Measurements from ENCODE around the gene KIF3C. TPM values are rescaled to one million over a fixed set of nuclear protein-coding genes. Genes with fewer than 3 reads are reported as not detected.
A peak's percentile ranks its signal among the peaks of the same experiment; 100 is the strongest.

Gene KIF3C
- total RNA-seq, 1 donor from 2014 or later: 6.0 TPM

- Histone ChIP-seq H3K27me3 (ENCODE audit: low read depth) (no peaks in the 10 kb centered on the region), H3K4me1 (peaks cover 27% of the 10 kb centered on the region), H3K9me3 (no peaks in the 10 kb centered on the region), H3K27ac (no peak overlapping the region), H3K4me3 (no peak overlapping the region), H3K36me3 (no peaks in the 10 kb centered on the region)
- intact Hi-C loops (cut with DNase I): no loop called here
- ATAC-seq (no peak), DNase-seq (no peak)
- TF ChIP-seq CTCF (IDR thresholded peaks at IDR 0.05): no peak
Observed at GRCh38 chr2:25996844-25997243, 14.5 kb upstream of the KIF3C start.

GRCh38 chr2:25994509-25994908 is 12.2 kb upstream of the KIF3C start:
- intact Hi-C loops (cut with DNase I): no loop called here
- Histone ChIP-seq H3K27ac (no peak overlapping the region), H3K27me3 (ENCODE audit: low read depth) (no peaks in the 10 kb centered on the region), H3K4me3 (no peak overlapping the region), H3K36me3 (no peaks in the 10 kb centered on the region), H3K9me3 (no peaks in the 10 kb centered on the region), H3K4me1 (peaks cover 7% of the 10 kb centered on the region)
- TF ChIP-seq CTCF (IDR thresholded peaks at IDR 0.05): no peak
- no peak for DNase-seq
- ATAC-seq: peak; percentile 18 to 67

GRCh38 chr2:25993049-25993448 is 10.8 kb upstream of the KIF3C start:
- no peaks in the 10 kb centered on the region for H3K9me3 ChIP-seq
- no peaks in the 10 kb centered on the region for H3K36me3 ChIP-seq
- H3K27ac ChIP-seq: no peak overlapping the region
- DNase-seq (no peak), ATAC-seq (no peak)
- H3K4me3 ChIP-seq: no peak overlapping the region
- intact Hi-C loops (cut with DNase I): no loop called here
- H3K4me1 ChIP-seq: peaks cover 6% of the 10 kb centered on the region
- no peak for TF ChIP-seq CTCF (IDR thresholded peaks at IDR 0.05)
- H3K27me3 ChIP-seq (ENCODE audit: low read depth): no peaks in the 10 kb centered on the region

GRCh38 chr2:25992556-25992955 is 10.3 kb upstream of the KIF3C start:
- no peak for ATAC-seq
- intact Hi-C loops (cut with DNase I): no loop called here
- no peak overlapping the region for H3K4me3 ChIP-seq
- DNase-seq: no peak
- H3K36me3 ChIP-seq: no peaks in the 10 kb centered on the region
- H3K9me3 ChIP-seq: no peaks in the 10 kb centered on the region
- TF ChIP-seq CTCF (IDR thresholded peaks at IDR 0.05): no peak
- H3K4me1 ChIP-seq: peaks cover 6% of the 10 kb centered on the region
- no peak overlapping the region for H3K27ac ChIP-seq
- no peaks in the 10 kb centered on the region for H3K27me3 ChIP-seq (ENCODE audit: low read depth)

- Histone ChIP-seq H3K4me1 (peaks cover 6% of the 10 kb centered on the region), H3K9me3 (no peaks in the 10 kb centered on the region), H3K27me3 (ENCODE audit: low read depth) (no peaks in the 10 kb centered on the region), H3K4me3 (no peak overlapping the region), H3K27ac (no peak overlapping the region), H3K36me3 (no peaks in the 10 kb centered on the region)
- ATAC-seq (peak; percentile 18 to 48), DNase-seq (no peak)
- no peak for TF ChIP-seq CTCF (IDR thresholded peaks at IDR 0.05)
- intact Hi-C loops (cut with DNase I): no loop called here
Observed at GRCh38 chr2:25991965-25992364, 9.7 kb upstream of the KIF3C start.

GRCh38 chr2:25989154-25989553 is 6.9 kb upstream of the KIF3C start:
- intact Hi-C loops (cut with DNase I): no loop called here
- Histone ChIP-seq H3K27me3 (ENCODE audit: low read depth) (no peaks in the 10 kb centered on the region), H3K4me1 (peaks cover 6% of the 10 kb centered on the region), H3K4me3 (no peak overlapping the region), H3K36me3 (no peaks in the 10 kb centered on the region), H3K9me3 (no peaks in the 10 kb centered on the region), H3K27ac (no peak overlapping the region)
- ATAC-seq: no peak
- no peak for TF ChIP-seq CTCF (IDR thresholded peaks at IDR 0.05)
- no peak for DNase-seq
